PC-3 (cell line): ENCODE data around the gene FANCC.
"Not testable (repeated sequence)": the region's sequence is repeated elsewhere in the genome, so short reads cannot be mapped to it uniquely, and the experiment has no call there.

ENCODE experiments used
- CTCF ChIP-seq: fragments of 300-600 bp; sonication (generic); conservative IDR thresholded peaks from 2 replicates; pipeline ENCODE4 v1.5.1; 2017; ENCODE audit warnings: antibody characterized with exemption, low read depth, mild to moderate bottlenecking, low read length
- EZH2 ChIP-seq: fragments of 300-600 bp; sonication (generic); IDR thresholded peaks from one replicate; pipeline ENCODE4 v1.6.1; 2017; ENCODE audit warnings: antibody characterized with exemption, mild to moderate bottlenecking, low read length; ENCODE audit not compliant: unreplicated experiment
- EZH2phosphoT487 ChIP-seq: fragments of 300-600 bp; sonication (generic); IDR thresholded peaks from 2 replicates; pipeline ENCODE4 v1.6.1; 2018; ENCODE audit warnings: mild to moderate bottlenecking, antibody characterized with exemption, low read length, borderline replicate concordance

- not testable (repeated sequence) for TF ChIP-seq CTCF, EZH2, EZH2phosphoT487
Measured at GRCh38 chr9:95329061-95329460, 11.6 kb upstream of the FANCC start.
